Fibroblast of lung (primary cell): ENCODE results near the gene CTNND2. TPM values are rescaled to one million over a fixed set of nuclear protein-coding genes. Genes with fewer than 3 reads are reported as not detected.
A peak's percentile ranks its signal among the peaks of the same experiment; 100 is the strongest.

ENCODE experiments used
- DNase-seq, 2 donors: peaks; one replicate each; pipeline versions ENCODE4 v3.0.0 to v3.0.0-alpha.2; 2010; ENCODE audit warnings: low read depth in 2 of 2
- H2AFZ ChIP-seq: 2 replicates; pipeline ENCODE4 v1.5.1; 2012; ENCODE audit warnings: low read length, control low read depth, inconsistent platforms
- H3K27ac ChIP-seq: 2 replicates; pipeline ENCODE4 v1.5.1; 2011; ENCODE audit warnings: low read length, control low read depth; ENCODE audit not compliant: insufficient read depth
- H3K27me3 ChIP-seq: 2 replicates; pipeline ENCODE4 v1.5.1; 2011; ENCODE audit warnings: mild to moderate bottlenecking, low read length; ENCODE audit not compliant: control insufficient read depth, insufficient read depth
- H3K36me3 ChIP-seq: 2 replicates; pipeline ENCODE4 v1.5.1; 2011; ENCODE audit warnings: low read length; ENCODE audit not compliant: control insufficient read depth, insufficient read depth
- H3K4me1 ChIP-seq: 2 replicates; pipeline ENCODE4 v1.5.1; 2011; ENCODE audit warnings: low read length; ENCODE audit not compliant: control insufficient read depth, insufficient read depth; ENCODE audit errors: extremely low read depth
- H3K4me2 ChIP-seq: 2 replicates; pipeline ENCODE4 v1.5.1; 2011; ENCODE audit warnings: low read length, control low read depth; ENCODE audit not compliant: insufficient read depth; ENCODE audit errors: extremely low read depth
- H3K4me3 ChIP-seq, 4 experiments: fragments of 200-600 bp in 1 of 4; sonication (generic) in 1 of 4; replicated peaks in 1 of 4; 2 replicates each; pipeline ENCODE4 v1.5.1; 2011 to 2016; ENCODE audit warnings: low read length in 4 of 4, low read depth in 3 of 4, mild to moderate bottlenecking in 3 of 4, control low read depth in 2 of 4, inconsistent platforms in 1 of 4, mixed read lengths in 1 of 4; ENCODE audit not compliant: insufficient read depth in 1 of 4; ENCODE audit errors: control extremely low read depth in 1 of 4
- H3K79me2 ChIP-seq: 2 replicates; pipeline ENCODE4 v1.5.1; 2012; ENCODE audit warnings: mild to moderate bottlenecking, low read length, inconsistent platforms; ENCODE audit not compliant: control insufficient read depth, insufficient read depth
- H3K9ac ChIP-seq: 2 replicates; pipeline ENCODE4 v1.5.1; 2011; ENCODE audit warnings: mild to moderate bottlenecking, low read length, control low read depth; ENCODE audit not compliant: insufficient read depth
- H3K9me3 ChIP-seq: 2 replicates; pipeline ENCODE4 v1.5.1; 2012; ENCODE audit warnings: low read depth, low read length; ENCODE audit not compliant: control insufficient read depth, insufficient read depth
- H4K20me1 ChIP-seq: 2 replicates; pipeline ENCODE4 v1.5.1; 2011; ENCODE audit warnings: low read length; ENCODE audit not compliant: control insufficient read depth, insufficient read depth; ENCODE audit errors: extremely low read depth
- CTCF ChIP-seq, 2 donors: IDR thresholded peaks in 1 of 2; conservative IDR thresholded peaks in 1 of 2; 1 replicate in 1 of 2; 2 replicates in 1 of 2; pipeline ENCODE4 v1.5.1; 2011 to 2012; ENCODE audit warnings: low read length in 2 of 2, control low read depth in 1 of 2, inconsistent platforms in 1 of 2, low read depth in 1 of 2, mild to moderate bottlenecking in 1 of 2
- EZH2 ChIP-seq: IDR thresholded peaks from 2 replicates; pipeline ENCODE4 v1.5.1; 2012; ENCODE audit warnings: low read length, control low read depth, mild to moderate bottlenecking; ENCODE audit errors: missing control alignments
- polyA plus RNA-seq, 2 donors: library from polyadenylated mRNA; depleted of rRNA in 1 of 2; stranded (reverse) in 1 of 2; unstranded in 1 of 2; fragments of >200 nt; gene quantifications; 2 replicates each; pipeline ENCODE4 v1.2.1, GENCODE V29; 2011 to 2012; ENCODE audit warnings: missing spikeins in 1 of 2
- total RNA-seq: library from RNA; depleted of rRNA; stranded (reverse); fragments of >200 nt; gene quantifications from 2 replicates; pipeline ENCODE4 v1.2.1, GENCODE V29; 2014

CTNND2 gene
- total and polyA plus RNA-seq, 2 donors (not counting 1 experiment from before 2014, with no cell fraction given), result not detected

- H3K9me3 ChIP-seq, result no peaks in the 10 kb centered on the region
- no peak overlapping the region for H3K27ac ChIP-seq
- H4K20me1 ChIP-seq, result no peaks in the 10 kb centered on the region
- H3K4me1 ChIP-seq, result no peaks in the 10 kb centered on the region
- H3K79me2 ChIP-seq, result no peaks in the 10 kb centered on the region
- no peaks in the 10 kb centered on the region for H3K36me3 ChIP-seq
- H3K9ac ChIP-seq, result no peak overlapping the region
- TF ChIP-seq EZH2 (no peak), CTCF (conservative IDR thresholded peaks at IDR 0.05 in 1 of 2, IDR thresholded peaks at IDR 0.05 in 1 of 2; ENCODE audit: low read depth in 1 of 2, low read length in 2 of 2) (no peak)
- no peak overlapping the region for H3K4me3 ChIP-seq
- DNase-seq, result peak in 1 of 2 donors; percentile 9
- H3K4me2 ChIP-seq, result no peak overlapping the region
- H3K27me3 ChIP-seq, result no peaks in the 10 kb centered on the region
- H2AFZ ChIP-seq, result no peak overlapping the region
Observed at GRCh38 chr5:11459716-11460115, 444.5 kb downstream of the CTNND2 start.

- H3K9ac ChIP-seq, result no peak overlapping the region
- no peak for DNase-seq
- H3K4me1 ChIP-seq, result no peaks in the 10 kb centered on the region
- H3K4me3 ChIP-seq, result no peak overlapping the region
- TF ChIP-seq CTCF (conservative IDR thresholded peaks at IDR 0.05 in 1 of 2, IDR thresholded peaks at IDR 0.05 in 1 of 2; ENCODE audit: low read depth in 1 of 2, low read length in 2 of 2), result no peak
- TF ChIP-seq EZH2, result no peak
- H4K20me1 ChIP-seq, result no peaks in the 10 kb centered on the region
- no peak overlapping the region for H2AFZ ChIP-seq
- no peak overlapping the region for H3K4me2 ChIP-seq
- H3K27ac ChIP-seq, result no peak overlapping the region
- H3K27me3 ChIP-seq, result no peaks in the 10 kb centered on the region
- H3K36me3 ChIP-seq, result no peaks in the 10 kb centered on the region
- H3K9me3 ChIP-seq, result no peaks in the 10 kb centered on the region
- H3K79me2 ChIP-seq, result no peaks in the 10 kb centered on the region
Observed at GRCh38 chr5:11455505-11455904, 448.7 kb downstream of the CTNND2 start.

DNA sequence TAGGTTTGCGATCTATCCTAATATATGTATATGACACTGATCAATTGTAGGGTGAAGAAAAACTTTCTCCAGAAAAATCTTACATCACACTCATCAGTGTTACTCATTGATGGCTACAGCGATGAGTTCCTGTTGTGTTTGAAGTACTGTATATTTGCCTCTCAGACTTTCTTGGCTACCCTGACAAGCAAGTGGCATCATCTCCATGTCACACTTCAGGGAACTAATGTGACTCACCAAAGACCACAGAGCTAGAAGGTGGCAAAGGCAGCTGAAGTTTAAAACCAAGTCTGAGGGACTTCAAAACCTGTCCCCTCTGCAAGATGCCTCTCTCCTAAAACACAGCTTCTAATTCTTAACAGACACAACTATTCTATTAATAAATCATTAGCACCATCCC lies 451.4 kb downstream of the CTNND2 start:
- H3K27me3 ChIP-seq, result no peaks in the 10 kb centered on the region
- no peaks in the 10 kb centered on the region for H3K36me3 ChIP-seq
- no peaks in the 10 kb centered on the region for H3K79me2 ChIP-seq
- TF ChIP-seq EZH2 (no peak), CTCF (conservative IDR thresholded peaks at IDR 0.05 in 1 of 2, IDR thresholded peaks at IDR 0.05 in 1 of 2; ENCODE audit: low read depth in 1 of 2, low read length in 2 of 2) (no peak)
- H3K4me3 ChIP-seq, result no peak overlapping the region
- H2AFZ ChIP-seq, result no peak overlapping the region
- H3K4me2 ChIP-seq, result no peak overlapping the region
- no peak overlapping the region for H3K27ac ChIP-seq
- H4K20me1 ChIP-seq, result no peaks in the 10 kb centered on the region
- H3K4me1 ChIP-seq, result no peaks in the 10 kb centered on the region
- peak in 1 of 2 donors; percentile 3 for DNase-seq
- H3K9ac ChIP-seq, result no peak overlapping the region
- no peaks in the 10 kb centered on the region for H3K9me3 ChIP-seq
